ENCODE measurements around the gene IMPDH1. TPM values are rescaled to one million over a fixed set of nuclear protein-coding genes. Genes with fewer than 3 reads are reported as not detected.
A peak's percentile ranks its signal among the peaks of the same experiment; 100 is the strongest.

IMPDH1 gene
- total and polyA plus RNA-seq, 9 of the 15 experiments (the other 6 are each of a cell fraction or from before 2014, with no cell fraction given), result 0.80 to 118 (median 64.3) TPM

GRCh38 chr7:128373606-128374005, 36.2 kb downstream of the IMPDH1 start (continued):
- peak; percentile 42; the same call in 1 of the 2 replicates for TF ChIP-seq PKNOX1 (IDR thresholded peaks at IDR 0.05)
- no peak for TF ChIP-seq MEF2A (IDR thresholded peaks at IDR 0.05; ENCODE audit: control insufficient read depth, low read depth, low read length)
- TF ChIP-seq KAT2B (IDR thresholded peaks at IDR 0.05; ENCODE audit: low read depth, low read length), result no peak
- TF ChIP-seq, protein P1, sequence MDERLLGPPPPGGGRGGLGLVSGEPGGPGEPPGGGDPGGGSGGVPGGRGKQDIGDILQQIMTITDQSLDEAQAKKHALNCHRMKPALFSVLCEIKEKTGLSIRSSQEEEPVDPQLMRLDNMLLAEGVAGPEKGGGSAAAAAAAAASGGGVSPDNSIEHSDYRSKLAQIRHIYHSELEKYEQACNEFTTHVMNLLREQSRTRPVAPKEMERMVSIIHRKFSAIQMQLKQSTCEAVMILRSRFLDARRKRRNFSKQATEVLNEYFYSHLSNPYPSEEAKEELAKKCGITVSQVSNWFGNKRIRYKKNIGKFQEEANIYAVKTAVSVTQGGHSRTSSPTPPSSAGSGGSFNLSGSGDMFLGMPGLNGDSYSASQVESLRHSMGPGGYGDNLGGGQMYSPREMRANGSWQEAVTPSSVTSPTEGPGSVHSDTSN (CRISPR knock-in tag; IDR thresholded peaks at IDR 0.05; ENCODE audit: low read depth), result no peak
- TF ChIP-seq, protein P1 (tag; conservative IDR thresholded peaks at IDR 0.05; ENCODE audit: low read depth), result peak; percentile 70
- no peak for TF ChIP-seq SIN3A (IDR thresholded peaks at IDR 0.05; ENCODE audit: borderline replicate concordance in 2 of 2, control insufficient read depth in 1 of 2, low read depth in 2 of 2, low read length in 2 of 2)
- TF ChIP-seq RBM14 (IDR thresholded peaks at IDR 0.05; ENCODE audit: borderline replicate concordance, insufficient read depth, low read depth, low read length), result no peak
- TF ChIP-seq MEIS2 (IDR thresholded peaks at IDR 0.05; ENCODE audit: partially characterized antibody), result peak; percentile 64
